ENCODE data around the gene SLC43A3. TPM values are rescaled to one million over a fixed set of nuclear protein-coding genes. Genes with fewer than 3 reads are reported as not detected.

SLC43A3 gene
- total RNA-seq, 1 donor from 2014 or later = 211 TPM

GRCh38 chr11:57424792-57425564 lies 1.9 kb downstream of the SLC43A3 start:
- peak overlapping the region; percentile 41 to 80 for H3K4me3 ChIP-seq
- peaks cover 5 to 31% of the 10 kb centered on the region in 2 donors for H3K36me3 ChIP-seq
- TF ChIP-seq CTCF (IDR thresholded peaks at IDR 0.05) = no peak
- no peaks in the 10 kb centered on the region for H3K27me3 ChIP-seq
- intact Hi-C loops (cut with DNase I) = loop anchor here (5.0 kb wide), 3 partner anchors 172 to 1717 kb away; partner anchors contain the start of genes FAM111A, SERPING1 and ZDHHC5
- peak overlapping the region; percentile 97 to 98 for H3K27ac ChIP-seq
- DNase-seq (ENCODE audit: low spot score in 2 of 2) = peak; percentile 84 to 91
- peaks cover 23 to 43% of the 10 kb centered on the region in 2 donors for H3K4me1 ChIP-seq
- H3K9me3 ChIP-seq = no peaks in the 10 kb centered on the region

- intact Hi-C loops (cut with DNase I) = no loop called here
- Histone ChIP-seq H3K27ac (peak overlapping the region; percentile 97 to 98), H3K4me1 (peaks cover 23 to 43% of the 10 kb centered on the region in 2 donors)
Observed at GRCh38 chr11:57424137-57424791, 2.7 kb downstream of the SLC43A3 start.

GRCh38 chr11:57422669-57423068 lies 4.3 kb downstream of the SLC43A3 start:
- no peak for TF ChIP-seq CTCF (IDR thresholded peaks at IDR 0.05)
- Histone ChIP-seq H3K27ac (no peak overlapping the region), H3K36me3 (peaks cover 12 to 50% of the 10 kb centered on the region in 2 donors), H3K27me3 (no peaks in the 10 kb centered on the region), H3K4me3 (no peak overlapping the region), H3K4me1 (peaks cover 18 to 38% of the 10 kb centered on the region in 2 donors), H3K9me3 (no peaks in the 10 kb centered on the region)
- no peak for DNase-seq (ENCODE audit: low spot score in 2 of 2)
- intact Hi-C loops (cut with DNase I) = no loop called here

More at GRCh38 chr11:57424137-57424791, 2.7 kb downstream of the SLC43A3 start:
- Histone ChIP-seq H3K4me3 (peak overlapping the region; percentile 17 to 41), H3K9me3 (no peaks in the 10 kb centered on the region), H3K36me3 (peaks cover 5 to 36% of the 10 kb centered on the region in 2 donors), H3K27me3 (no peaks in the 10 kb centered on the region)
- no peak for TF ChIP-seq CTCF (IDR thresholded peaks at IDR 0.05)
- DNase-seq (ENCODE audit: low spot score in 2 of 2) = no peak

GRCh38 chr11:57421805-57422204 lies 5.1 kb downstream of the SLC43A3 start:
- Histone ChIP-seq H3K27ac (no peak overlapping the region), H3K9me3 (no peaks in the 10 kb centered on the region), H3K27me3 (no peaks in the 10 kb centered on the region), H3K36me3 (peaks cover 21 to 59% of the 10 kb centered on the region in 2 donors), H3K4me1 (peaks cover 17 to 31% of the 10 kb centered on the region in 2 donors), H3K4me3 (no peak overlapping the region)
- intact Hi-C loops (cut with DNase I) = no loop called here
- TF ChIP-seq CTCF (IDR thresholded peaks at IDR 0.05) = no peak
- DNase-seq (ENCODE audit: low spot score in 2 of 2) = no peak

GRCh38 chr11:57421066-57421465 lies 5.9 kb downstream of the SLC43A3 start:
- Histone ChIP-seq H3K4me1 (peaks cover 11 to 24% of the 10 kb centered on the region in 2 donors), H3K4me3 (no peak overlapping the region), H3K9me3 (no peaks in the 10 kb centered on the region), H3K27me3 (no peaks in the 10 kb centered on the region), H3K27ac (no peak overlapping the region), H3K36me3 (peaks cover 28 to 66% of the 10 kb centered on the region in 2 donors)
- TF ChIP-seq CTCF (IDR thresholded peaks at IDR 0.05) = no peak
- intact Hi-C loops (cut with DNase I) = no loop called here
- no peak for DNase-seq (ENCODE audit: low spot score in 2 of 2)
